ENCODE measurements around the gene SBNO2. TPM values are rescaled to one million over a fixed set of nuclear protein-coding genes. Genes with fewer than 3 reads are reported as not detected.

The SBNO2 gene
- total RNA-seq, 1 donor from 2014 or later, result 3.3 TPM

DNA sequence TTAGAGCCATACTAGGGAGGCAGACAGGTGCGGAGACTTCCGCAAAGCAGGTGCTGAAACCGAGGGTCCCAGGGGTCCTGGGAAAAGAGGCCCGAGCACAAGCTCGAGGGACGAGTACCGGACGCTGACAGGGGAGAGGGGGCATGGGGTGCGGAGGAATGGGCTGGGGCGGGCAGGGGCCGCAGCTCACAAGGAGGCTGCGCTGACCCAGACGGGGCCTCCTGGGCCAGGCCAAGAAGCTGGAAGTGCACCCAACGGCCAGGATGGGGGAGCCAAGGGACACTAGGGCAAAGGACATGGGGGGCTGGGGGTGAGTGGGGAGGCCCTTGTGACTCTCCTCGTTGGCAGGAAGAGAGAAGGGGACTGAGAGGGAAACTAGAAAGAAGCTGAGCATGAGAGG is 80.7 kb downstream of the SBNO2 start:
- Mint-ChIP-seq H3K27ac (no peak overlapping the region), H3K4me1 (peaks cover 18% of the 10 kb centered on the region), H3K9me3 (no peaks in the 10 kb centered on the region), H3K4me3 (peak overlapping the region; percentile 95), H3K36me3 (no peaks in the 10 kb centered on the region), H3K27me3 (ENCODE audit: insufficient read depth, low read depth) (peaks cover 7% of the 10 kb centered on the region)
- Histone ChIP-seq H4K20me1 (ENCODE audit: low read depth) (peaks cover 22% of the 10 kb centered on the region), H3K79me2 (ENCODE audit: low read depth) (peaks cover 26% of the 10 kb centered on the region), H3K4me3 (no peak overlapping the region), H3K9me3 (ENCODE audit: low read depth) (no peaks in the 10 kb centered on the region), H3K36me3 (no peaks in the 10 kb centered on the region), H3K27ac (no peak overlapping the region), H3K4me1 (peaks cover 4% of the 10 kb centered on the region), H3K4me2 (peak overlapping the region; percentile 94), H2AFZ (replicated peaks) (no peak overlapping the region), H3K27me3 (no peaks in the 10 kb centered on the region), H3F3A (ENCODE audit: low read depth) (no peaks in the 10 kb centered on the region), H3K9ac (no peak overlapping the region)
- TF ChIP-seq EZH2 (IDR thresholded peaks at IDR 0.05), result no peak
- TF ChIP-seq, protein P1, sequence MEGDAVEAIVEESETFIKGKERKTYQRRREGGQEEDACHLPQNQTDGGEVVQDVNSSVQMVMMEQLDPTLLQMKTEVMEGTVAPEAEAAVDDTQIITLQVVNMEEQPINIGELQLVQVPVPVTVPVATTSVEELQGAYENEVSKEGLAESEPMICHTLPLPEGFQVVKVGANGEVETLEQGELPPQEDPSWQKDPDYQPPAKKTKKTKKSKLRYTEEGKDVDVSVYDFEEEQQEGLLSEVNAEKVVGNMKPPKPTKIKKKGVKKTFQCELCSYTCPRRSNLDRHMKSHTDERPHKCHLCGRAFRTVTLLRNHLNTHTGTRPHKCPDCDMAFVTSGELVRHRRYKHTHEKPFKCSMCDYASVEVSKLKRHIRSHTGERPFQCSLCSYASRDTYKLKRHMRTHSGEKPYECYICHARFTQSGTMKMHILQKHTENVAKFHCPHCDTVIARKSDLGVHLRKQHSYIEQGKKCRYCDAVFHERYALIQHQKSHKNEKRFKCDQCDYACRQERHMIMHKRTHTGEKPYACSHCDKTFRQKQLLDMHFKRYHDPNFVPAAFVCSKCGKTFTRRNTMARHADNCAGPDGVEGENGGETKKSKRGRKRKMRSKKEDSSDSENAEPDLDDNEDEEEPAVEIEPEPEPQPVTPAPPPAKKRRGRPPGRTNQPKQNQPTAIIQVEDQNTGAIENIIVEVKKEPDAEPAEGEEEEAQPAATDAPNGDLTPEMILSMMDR (IDR thresholded peaks at IDR 0.05), result no peak
- no peak for TF ChIP-seq EZH2phosphoT487 (IDR thresholded peaks at IDR 0.05)
- no peak for DNase-seq (ENCODE audit: low spot score)

DNA sequence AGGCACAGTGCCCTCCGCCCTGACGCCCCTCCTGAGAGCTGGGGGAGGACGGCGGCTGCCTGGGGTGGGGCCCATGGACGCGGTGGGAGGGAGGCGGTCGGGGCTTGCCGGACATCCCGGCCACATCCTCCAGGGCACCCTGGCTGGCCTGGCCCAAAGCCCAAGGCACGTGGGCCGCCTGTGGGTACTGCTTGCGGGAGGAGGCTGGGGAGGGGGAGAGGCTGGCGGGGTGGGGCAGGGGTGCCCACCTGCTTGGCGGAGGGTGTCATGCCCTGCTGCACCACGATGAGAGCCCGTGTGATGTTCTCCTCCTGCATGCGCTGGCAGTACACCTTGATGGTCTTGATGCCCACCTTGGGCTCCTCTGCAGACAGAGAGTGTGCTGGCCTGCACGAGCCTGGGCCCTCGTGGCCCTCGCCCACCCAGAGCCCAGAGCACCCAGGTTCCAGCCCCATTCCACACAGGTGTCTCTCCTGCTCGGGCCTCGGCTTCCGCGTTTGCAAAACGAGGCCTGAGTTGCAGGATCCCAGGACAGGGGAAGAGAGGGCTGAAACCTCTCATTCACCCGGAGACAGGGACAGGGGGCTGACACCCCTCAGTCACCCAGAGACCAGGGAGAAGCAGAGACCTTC is 82.4 kb downstream of the SBNO2 start:
- Mint-ChIP-seq H3K27me3 (ENCODE audit: insufficient read depth, low read depth) (peaks cover 2% of the 10 kb centered on the region), H3K36me3 (peaks cover 4% of the 10 kb centered on the region), H3K9me3 (no peaks in the 10 kb centered on the region), H3K4me1 (peaks cover 13% of the 10 kb centered on the region), H3K27ac (no peak overlapping the region), H3K4me3 (no peak overlapping the region)
- no peak for DNase-seq (ENCODE audit: low spot score)
- Histone ChIP-seq H3K27me3 (no peaks in the 10 kb centered on the region), H2AFZ (replicated peaks) (no peak overlapping the region), H3F3A (ENCODE audit: low read depth) (peaks cover 6% of the 10 kb centered on the region), H3K79me2 (ENCODE audit: low read depth) (peaks cover 26% of the 10 kb centered on the region), H3K9me3 (ENCODE audit: low read depth) (no peaks in the 10 kb centered on the region), H3K4me2 (no peak overlapping the region), H3K4me3 (no peak overlapping the region), H3K27ac (no peak overlapping the region), H3K36me3 (no peaks in the 10 kb centered on the region), H3K9ac (no peak overlapping the region), H3K4me1 (peaks cover 4% of the 10 kb centered on the region), H4K20me1 (ENCODE audit: low read depth) (peaks cover 22% of the 10 kb centered on the region)
- TF ChIP-seq EZH2phosphoT487 (IDR thresholded peaks at IDR 0.05), result no peak

DNA sequence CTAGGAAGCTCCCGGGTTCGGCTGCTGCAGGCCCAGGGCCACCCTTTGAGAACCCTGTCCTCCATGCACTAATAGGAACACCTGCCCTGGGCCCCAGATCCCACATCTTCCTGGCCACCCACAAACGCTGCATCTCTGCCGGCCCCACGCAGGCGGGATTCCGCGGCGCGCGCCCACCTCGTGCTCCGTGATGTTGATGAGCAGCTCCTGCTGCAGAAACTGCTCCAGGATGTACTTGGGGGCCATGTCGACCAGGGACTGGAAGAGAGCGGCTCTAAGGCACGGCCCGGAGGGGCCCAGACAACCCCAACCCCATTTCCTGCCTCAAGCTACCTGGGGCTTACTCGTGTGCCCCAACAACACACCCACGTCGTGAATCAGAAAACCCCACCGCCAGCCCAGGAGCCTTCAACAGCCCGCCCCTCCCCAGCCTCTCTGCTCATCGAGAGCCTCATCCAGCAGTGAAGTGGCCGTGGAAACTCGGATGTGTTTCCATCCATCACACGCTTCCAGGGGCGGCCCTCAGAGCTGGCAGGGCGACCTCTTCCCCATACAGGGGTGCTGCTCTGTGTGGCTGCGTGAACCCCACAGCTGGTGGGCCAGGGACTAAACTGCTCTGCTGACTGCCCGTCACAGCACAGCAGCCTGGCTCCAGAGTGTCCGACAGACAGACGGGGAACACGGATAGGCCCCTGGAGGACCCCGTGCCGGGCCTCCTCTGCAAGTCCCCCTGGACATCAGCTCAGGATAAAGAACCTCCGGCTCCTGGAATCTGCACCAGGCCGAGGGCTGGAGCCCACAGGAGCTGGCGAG is 83.1 kb downstream of the SBNO2 start:
- H3K36me3 ChIP-seq, result no peaks in the 10 kb centered on the region
- H3K27me3 Mint-ChIP-seq (ENCODE audit: insufficient read depth, low read depth), result peaks cover 2% of the 10 kb centered on the region
- H3K9ac ChIP-seq, result no peak overlapping the region
- no peaks in the 10 kb centered on the region for H3K27me3 ChIP-seq
- H3K9me3 Mint-ChIP-seq, result no peaks in the 10 kb centered on the region
- H3K27ac ChIP-seq, result no peak overlapping the region
- H3K4me1 Mint-ChIP-seq, result peaks cover 13% of the 10 kb centered on the region
- H4K20me1 ChIP-seq (ENCODE audit: low read depth), result peaks cover 22% of the 10 kb centered on the region
- no peak for DNase-seq (ENCODE audit: low spot score)
- no peak overlapping the region for H3K27ac Mint-ChIP-seq
- H3K4me3 Mint-ChIP-seq, result no peak overlapping the region
- TF ChIP-seq EZH2 (IDR thresholded peaks at IDR 0.05) (no peak), EZH2phosphoT487 (IDR thresholded peaks at IDR 0.05) (no peak)
- TF ChIP-seq, protein P1 (IDR thresholded peaks at IDR 0.05), result no peak
- no peaks in the 10 kb centered on the region for H3K9me3 ChIP-seq (ENCODE audit: low read depth)
- H2AFZ ChIP-seq (replicated peaks), result no peak overlapping the region
- H3K4me3 ChIP-seq, result no peak overlapping the region
- H3K79me2 ChIP-seq (ENCODE audit: low read depth), result peaks cover 26% of the 10 kb centered on the region
- H3K4me1 ChIP-seq, result peaks cover 4% of the 10 kb centered on the region
- H3K36me3 Mint-ChIP-seq, result peaks cover 4% of the 10 kb centered on the region
- no peak overlapping the region for H3K4me2 ChIP-seq
- H3F3A ChIP-seq (ENCODE audit: low read depth), result peaks cover 6% of the 10 kb centered on the region

DNA sequence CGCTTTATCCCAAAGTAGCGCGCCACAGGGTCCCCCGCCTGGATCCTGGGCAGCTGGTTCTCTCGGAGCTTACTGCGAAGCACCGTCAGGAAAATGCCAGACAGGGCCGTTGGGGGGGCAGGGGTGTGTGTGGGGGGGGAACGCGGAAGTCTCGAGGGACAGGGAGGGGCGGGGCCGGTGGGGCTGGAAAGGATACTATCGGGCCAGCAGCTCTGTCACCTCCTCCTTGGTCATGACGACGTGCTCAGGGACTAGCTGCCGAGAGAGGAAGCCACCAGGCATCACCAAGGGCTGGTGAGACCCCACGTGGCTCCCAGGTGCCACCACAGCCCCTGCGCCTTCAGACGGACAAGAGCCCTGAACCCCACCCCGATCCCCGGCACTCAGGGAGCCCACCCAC is 84.2 kb downstream of the SBNO2 start:
- peaks cover 2% of the 10 kb centered on the region for H3K27me3 Mint-ChIP-seq (ENCODE audit: insufficient read depth, low read depth)

More for the DNA sequence above, 84.2 kb downstream of the SBNO2 start:
- no peak overlapping the region for H3K4me3 Mint-ChIP-seq
- Histone ChIP-seq H3F3A (ENCODE audit: low read depth) (peaks cover 8% of the 10 kb centered on the region), H4K20me1 (ENCODE audit: low read depth) (peaks cover 20% of the 10 kb centered on the region), H3K79me2 (ENCODE audit: low read depth) (peaks cover 23% of the 10 kb centered on the region), H3K4me3 (no peak overlapping the region), H2AFZ (replicated peaks) (no peak overlapping the region), H3K9me3 (ENCODE audit: low read depth) (no peaks in the 10 kb centered on the region), H3K27me3 (no peaks in the 10 kb centered on the region), H3K27ac (no peak overlapping the region), H3K4me2 (no peak overlapping the region), H3K36me3 (no peaks in the 10 kb centered on the region), H3K4me1 (peaks cover 4% of the 10 kb centered on the region), H3K9ac (no peak overlapping the region)
- H3K9me3 Mint-ChIP-seq, result no peaks in the 10 kb centered on the region
- H3K4me1 Mint-ChIP-seq, result peaks cover 7% of the 10 kb centered on the region
- TF ChIP-seq, protein P1 (IDR thresholded peaks at IDR 0.05), result no peak
- H3K36me3 Mint-ChIP-seq, result peaks cover 6% of the 10 kb centered on the region
- no peak for DNase-seq (ENCODE audit: low spot score)
- no peak overlapping the region for H3K27ac Mint-ChIP-seq

Data from neural progenitor cell (in vitro differentiated cells).